Esophagus (tissue), 2 donors: ENCODE measurements around the gene THADA. TPM values are rescaled to one million over a fixed set of nuclear protein-coding genes. Genes with fewer than 3 reads are reported as not detected.

Experiments
- H3K27ac ChIP-seq, 2 donors: one replicate each; pipeline ENCODE4 v1.5.1; 2013; ENCODE audit warnings: low read depth in 2 of 2, mild to moderate bottlenecking in 2 of 2, inconsistent platforms in 1 of 2, low read length in 1 of 2, moderate library complexity in 1 of 2
- H3K27me3 ChIP-seq, 2 donors: one replicate each; pipeline ENCODE4 v1.6.1; 2013; ENCODE audit warnings: low read length in 2 of 2, control low read depth in 1 of 2, mild to moderate bottlenecking in 1 of 2; ENCODE audit not compliant: insufficient read depth in 2 of 2, control insufficient read depth in 1 of 2
- H3K36me3 ChIP-seq, 2 donors: one replicate each; pipeline ENCODE4 v1.6.1; 2013; ENCODE audit warnings: low read length in 1 of 2; ENCODE audit not compliant: control insufficient read depth in 2 of 2, insufficient read depth in 2 of 2
- H3K4me1 ChIP-seq, 2 donors: one replicate each; pipeline ENCODE4 v1.6.1; 2013; ENCODE audit warnings: low read length in 1 of 2; ENCODE audit not compliant: control insufficient read depth in 2 of 2, insufficient read depth in 2 of 2
- H3K4me3 ChIP-seq, 2 donors: one replicate each; pipeline ENCODE4 v1.5.1; 2013; ENCODE audit warnings: low read length in 2 of 2, mild to moderate bottlenecking in 2 of 2, low read depth in 1 of 2, moderate library complexity in 1 of 2
- H3K9me3 ChIP-seq, 2 donors: one replicate each; pipeline ENCODE4 v1.6.1; 2013; ENCODE audit warnings: mild to moderate bottlenecking in 2 of 2, low read depth in 1 of 2, low read length in 1 of 2, moderate library complexity in 1 of 2; ENCODE audit not compliant: control insufficient read depth in 2 of 2, insufficient read depth in 1 of 2
- WGBS, 2 donors: extraction: QIAGEN DNeasy Blood & Tissue Kit; methylation state at CpG; one replicate each; pipeline ENCODE4 v1.1.7; 2013; 5-methylcytosine and 5-hydroxymethylcytosine counted together
- polyA plus RNA-seq, 2 donors: library from polyadenylated mRNA; stranded (reverse); fragments of 200-250 nt; gene quantifications; one replicate each; pipeline ENCODE4 v1.2.3, GENCODE V29; 2013
- donor health status: healthy with polysubstance abuse.
- donor health status: Bipolar disorder and iron deficiency.

THADA gene
- polyA plus RNA-seq, 2 donors = 8.3 to 13.2 TPM

- no peak overlapping the region for H3K4me3 ChIP-seq
- no peaks in the 10 kb centered on the region for H3K27me3 ChIP-seq
- 71 to 74% methylated on average over 4 of the region's 4 CpGs for WGBS, 2 donors
- no peak overlapping the region for H3K27ac ChIP-seq
- no peaks in the 10 kb centered on the region for H3K36me3 ChIP-seq
- H3K9me3 ChIP-seq = no peaks in the 10 kb centered on the region
- H3K4me1 ChIP-seq = no peaks in the 10 kb centered on the region
Measured at GRCh38 chr2:43363120-43363519, 232.7 kb downstream of the THADA start.

GRCh38 chr2:43361286-43361685 lies 234.6 kb downstream of the THADA start:
- H3K4me3 ChIP-seq = no peak overlapping the region
- H3K36me3 ChIP-seq = no peaks in the 10 kb centered on the region
- no peaks in the 10 kb centered on the region for H3K27me3 ChIP-seq
- no peak overlapping the region for H3K27ac ChIP-seq
- no peaks in the 10 kb centered on the region for H3K4me1 ChIP-seq
- 76 to 82% methylated on average over 2 of the region's 2 CpGs for WGBS, 2 donors
- no peaks in the 10 kb centered on the region for H3K9me3 ChIP-seq

GRCh38 chr2:43360137-43360536 lies 235.7 kb downstream of the THADA start:
- Histone ChIP-seq H3K36me3 (no peaks in the 10 kb centered on the region), H3K27me3 (no peaks in the 10 kb centered on the region), H3K27ac (no peak overlapping the region), H3K4me3 (no peak overlapping the region), H3K9me3 (no peaks in the 10 kb centered on the region), H3K4me1 (no peaks in the 10 kb centered on the region)
- 58 to 79% methylated on average over 3 of the region's 3 CpGs for WGBS, 2 donors

- peak overlapping the region; percentile 31 to 40 for H3K27ac ChIP-seq
- H3K4me3 ChIP-seq = no peak overlapping the region
- no peaks in the 10 kb centered on the region for H3K27me3 ChIP-seq
- H3K9me3 ChIP-seq = no peaks in the 10 kb centered on the region
- H3K36me3 ChIP-seq = no peaks in the 10 kb centered on the region
- no peaks in the 10 kb centered on the region for H3K4me1 ChIP-seq
- 68 to 70% methylated on average over 2 of the region's 2 CpGs for WGBS, 2 donors
Measured at GRCh38 chr2:43358410-43359201, 237.2 kb downstream of the THADA start.

GRCh38 chr2:43356774-43357173 lies 239.1 kb downstream of the THADA start:
- no peaks in the 10 kb centered on the region for H3K9me3 ChIP-seq
- H3K4me3 ChIP-seq = no peak overlapping the region
- no peak overlapping the region for H3K27ac ChIP-seq
- no peaks in the 10 kb centered on the region for H3K36me3 ChIP-seq
- no peaks in the 10 kb centered on the region for H3K27me3 ChIP-seq
- H3K4me1 ChIP-seq = no peaks in the 10 kb centered on the region

- Histone ChIP-seq H3K36me3 (no peaks in the 10 kb centered on the region), H3K9me3 (no peaks in the 10 kb centered on the region), H3K27me3 (no peaks in the 10 kb centered on the region), H3K4me1 (no peaks in the 10 kb centered on the region), H3K4me3 (no peak overlapping the region), H3K27ac (no peak overlapping the region)
- WGBS, 2 donors = 75 to 81% methylated on average over 3 of the region's 3 CpGs
Measured at GRCh38 chr2:43355399-43355798, 240.4 kb downstream of the THADA start.

GRCh38 chr2:43349904-43350303 lies 245.9 kb downstream of the THADA start:
- no peak overlapping the region for H3K27ac ChIP-seq
- WGBS, 2 donors = 32 to 38% methylated on average over 3 of the region's 3 CpGs

GRCh38 chr2:43348908-43349661 lies 246.8 kb downstream of the THADA start:
- H3K9me3 ChIP-seq = no peaks in the 10 kb centered on the region
- peak overlapping the region; percentile 55 to 83 for H3K27ac ChIP-seq
- 22 to 41% methylated on average over 1 of the region's 1 CpG for WGBS, 2 donors
- H3K4me3 ChIP-seq = no peak overlapping the region
- H3K27me3 ChIP-seq = no peaks in the 10 kb centered on the region
- H3K36me3 ChIP-seq = peaks cover 0 to 2% of the 10 kb centered on the region in 2 donors
- H3K4me1 ChIP-seq = no peaks in the 10 kb centered on the region

More at GRCh38 chr2:43349904-43350303, 245.9 kb downstream of the THADA start:
- H3K4me3 ChIP-seq = no peak overlapping the region
- no peaks in the 10 kb centered on the region for H3K9me3 ChIP-seq
- H3K27me3 ChIP-seq = no peaks in the 10 kb centered on the region
- H3K4me1 ChIP-seq = no peaks in the 10 kb centered on the region
- H3K36me3 ChIP-seq = peaks cover 0 to 2% of the 10 kb centered on the region in 2 donors

- Histone ChIP-seq H3K36me3 (peaks cover 0 to 2% of the 10 kb centered on the region in 2 donors), H3K27ac (peak overlapping the region; percentile 2 to 70), H3K27me3 (no peaks in the 10 kb centered on the region), H3K9me3 (no peaks in the 10 kb centered on the region), H3K4me1 (no peaks in the 10 kb centered on the region), H3K4me3 (no peak overlapping the region)
- 72 to 83% methylated on average over 4 of the region's 4 CpGs for WGBS, 2 donors
Measured at GRCh38 chr2:43347746-43348145, 248.1 kb downstream of the THADA start.
